ENCODE measurements around the gene CDK2AP2.

Gene CDK2AP2

GRCh38 chr11:67503119-67504004 is 4.6 kb downstream of the CDK2AP2 start:
- DNase-seq (ENCODE audit: low spot score), result no peak

DNA sequence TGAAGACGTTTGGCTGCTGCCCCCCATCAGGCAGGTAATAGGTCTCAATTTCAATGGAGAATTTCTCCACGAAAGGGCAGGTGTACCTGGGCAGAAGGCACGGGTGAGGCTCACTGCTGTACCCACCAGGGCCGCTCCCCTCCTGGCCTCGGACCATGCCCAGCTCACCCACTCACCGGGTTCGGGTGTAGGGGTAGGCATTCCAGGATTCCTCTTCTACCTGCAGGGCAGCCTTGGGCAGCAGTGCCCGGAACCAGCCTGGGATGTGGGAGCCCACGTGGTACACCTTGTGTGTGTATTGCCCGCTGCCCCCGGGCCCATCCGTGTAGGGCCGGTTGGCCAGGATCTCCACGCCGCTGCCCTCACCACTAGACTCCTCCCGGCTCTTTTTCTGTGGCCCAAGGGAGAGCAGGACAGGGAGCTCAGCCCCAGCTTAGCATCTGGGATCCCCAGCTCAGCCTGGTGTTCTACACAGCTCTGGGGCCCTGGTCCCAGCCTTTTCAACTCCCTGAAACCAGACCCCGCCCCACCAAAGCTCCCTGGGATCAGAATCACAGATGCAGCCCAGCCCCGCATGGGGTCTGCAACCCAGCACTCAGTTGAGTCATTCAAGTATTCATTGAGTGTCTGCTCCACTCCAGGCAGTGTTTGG is 5.5 kb downstream of the CDK2AP2 start:
- no peak for DNase-seq (ENCODE audit: low spot score)

- DNase-seq (ENCODE audit: low spot score), result no peak
Measured at GRCh38 chr11:67501854-67502253, 6.1 kb downstream of the CDK2AP2 start.

GRCh38 chr11:67500831-67501715 is 6.9 kb downstream of the CDK2AP2 start:
- DNase-seq (ENCODE audit: low spot score), result no peak

DNA sequence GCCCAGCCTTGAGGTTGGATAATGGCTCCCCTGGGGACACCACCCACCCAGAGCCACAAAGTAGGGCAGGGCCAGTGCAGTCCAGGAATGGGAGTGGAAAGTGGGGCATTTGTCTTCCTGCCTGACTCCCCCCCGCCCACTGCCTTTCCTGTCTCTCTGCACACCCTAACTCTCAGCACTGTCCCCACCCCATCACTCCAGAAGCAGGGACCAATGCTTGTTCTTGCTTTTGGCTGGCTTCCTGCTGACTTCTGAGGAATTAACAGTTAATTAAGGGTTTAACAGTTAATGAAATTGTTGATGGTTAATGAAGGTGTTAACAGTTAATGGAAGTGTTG is 7.5 kb downstream of the CDK2AP2 start:
- DNase-seq (ENCODE audit: low spot score), result no peak

- no peak for DNase-seq (ENCODE audit: low spot score)
Measured at GRCh38 chr11:67499808-67500483, 8.0 kb downstream of the CDK2AP2 start.

GRCh38 chr11:67498544-67498972 is 9.4 kb downstream of the CDK2AP2 start:
- DNase-seq (ENCODE audit: low spot score), result no peak

GRCh38 chr11:67497656-67498291 is 10.2 kb downstream of the CDK2AP2 start:
- DNase-seq (ENCODE audit: low spot score), result no peak

GRCh38 chr11:67496113-67496512 is 11.8 kb downstream of the CDK2AP2 start:
- DNase-seq (ENCODE audit: low spot score), result no peak

- no peak for DNase-seq (ENCODE audit: low spot score)
Measured at GRCh38 chr11:67495234-67496005, 12.5 kb downstream of the CDK2AP2 start.

- no peak for DNase-seq (ENCODE audit: low spot score)
Measured at GRCh38 chr11:67494371-67495233, 13.4 kb downstream of the CDK2AP2 start.

DNA sequence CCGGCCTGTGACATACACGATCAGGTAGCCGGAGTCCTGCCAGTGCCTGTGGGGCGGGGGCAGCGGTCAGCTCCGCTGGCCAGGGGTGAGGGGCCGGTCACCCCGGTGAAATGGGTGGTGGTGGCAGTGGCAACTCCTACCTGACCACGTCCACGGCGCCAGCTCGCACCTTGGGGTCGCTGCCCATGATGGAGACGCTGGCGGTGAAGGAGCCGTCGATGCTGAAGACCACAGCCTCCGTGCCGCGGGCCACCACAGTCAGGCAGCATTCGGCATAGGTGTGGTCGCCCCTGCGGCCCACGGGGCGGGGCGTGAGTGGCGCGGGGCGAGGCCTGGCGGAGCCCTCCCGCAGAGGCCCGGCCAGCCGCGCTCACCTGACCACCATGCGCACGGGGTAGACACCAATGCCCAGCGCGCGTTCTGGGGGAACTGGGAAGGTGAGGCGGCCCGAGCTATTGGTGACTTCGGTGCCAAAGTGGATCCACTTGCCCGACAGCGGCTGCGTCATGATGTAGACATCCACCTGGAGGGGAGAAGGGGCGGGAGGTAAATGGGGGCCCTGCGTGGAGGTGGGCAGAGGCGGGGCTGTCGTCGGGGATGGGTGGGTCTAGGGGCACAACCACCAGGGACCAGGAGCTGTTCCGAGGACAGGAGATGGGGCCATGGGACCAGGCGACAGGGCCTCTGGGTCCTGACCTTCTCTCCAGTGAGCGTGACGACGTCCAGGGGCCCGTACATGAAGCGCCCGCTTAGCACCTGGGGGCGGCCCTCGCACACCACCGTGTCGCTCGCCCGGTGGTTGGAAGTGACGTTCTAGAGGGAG is 14.2 kb downstream of the CDK2AP2 start:
- DNase-seq (ENCODE audit: low spot score), result no peak

- no peak for DNase-seq (ENCODE audit: low spot score)
Measured at GRCh38 chr11:67492801-67493547, 15.0 kb downstream of the CDK2AP2 start.

GRCh38 chr11:67492069-67492727 is 15.8 kb downstream of the CDK2AP2 start:
- no peak for DNase-seq (ENCODE audit: low spot score)

GRCh38 chr11:67491276-67492068 is 16.5 kb downstream of the CDK2AP2 start:
- no peak for DNase-seq (ENCODE audit: low spot score)

DNA sequence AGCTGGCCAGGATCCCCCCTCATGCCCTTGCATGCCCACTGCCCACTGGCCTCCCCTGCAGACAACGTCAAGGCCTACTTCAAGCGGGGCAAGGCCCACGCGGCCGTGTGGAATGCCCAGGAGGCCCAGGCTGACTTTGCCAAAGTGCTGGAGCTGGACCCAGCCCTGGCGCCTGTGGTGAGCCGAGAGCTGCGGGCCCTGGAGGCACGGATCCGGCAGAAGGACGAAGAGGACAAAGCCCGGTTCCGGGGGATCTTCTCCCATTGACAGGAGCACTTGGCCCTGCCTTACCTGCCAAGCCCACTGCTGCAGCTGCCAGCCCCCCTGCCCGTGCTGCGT is 17.3 kb downstream of the CDK2AP2 start:
- no peak for DNase-seq (ENCODE audit: low spot score)
